GM19240 (cell line): ENCODE data around the gene PKNOX2.
"Not testable (repeated sequence)": the region's sequence is repeated elsewhere in the genome, so short reads cannot be mapped to it uniquely, and the experiment has no call there.

ENCODE experiments used
- DNase-seq: peaks from one replicate; pipeline ENCODE4 v3.0.0; 2011; ENCODE audit warnings: low spot score; ENCODE audit not compliant: insufficient read length

PKNOX2 gene

GRCh38 chr11:125201525-125202141, 37.1 kb downstream of the PKNOX2 start:
- no peak for DNase-seq

DNA sequence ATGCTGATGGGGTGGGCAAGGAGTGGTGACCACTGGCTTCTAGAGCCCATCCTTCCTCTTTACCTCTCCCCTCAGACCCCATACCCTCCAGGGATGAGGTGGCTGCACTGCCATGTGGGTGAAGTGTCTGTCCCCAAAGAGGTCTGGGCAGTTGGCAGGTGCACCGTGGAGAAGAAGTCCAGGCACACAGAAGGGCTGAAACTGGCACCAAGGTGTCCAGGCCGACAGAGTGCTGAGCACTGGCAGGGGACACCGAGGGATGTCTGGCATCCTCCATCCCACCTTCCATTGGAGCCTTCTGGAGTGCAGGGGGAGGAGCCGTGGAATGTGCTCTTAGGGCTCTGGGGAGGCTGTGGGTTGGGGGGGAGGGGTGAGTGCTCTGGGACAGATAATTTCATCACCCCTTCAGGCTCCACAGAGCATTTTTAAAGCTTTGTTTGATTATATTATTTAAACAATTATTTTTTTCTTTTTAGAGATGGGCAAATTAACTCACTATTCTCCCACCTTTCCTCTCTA, 37.9 kb downstream of the PKNOX2 start:
- no peak for DNase-seq

DNA sequence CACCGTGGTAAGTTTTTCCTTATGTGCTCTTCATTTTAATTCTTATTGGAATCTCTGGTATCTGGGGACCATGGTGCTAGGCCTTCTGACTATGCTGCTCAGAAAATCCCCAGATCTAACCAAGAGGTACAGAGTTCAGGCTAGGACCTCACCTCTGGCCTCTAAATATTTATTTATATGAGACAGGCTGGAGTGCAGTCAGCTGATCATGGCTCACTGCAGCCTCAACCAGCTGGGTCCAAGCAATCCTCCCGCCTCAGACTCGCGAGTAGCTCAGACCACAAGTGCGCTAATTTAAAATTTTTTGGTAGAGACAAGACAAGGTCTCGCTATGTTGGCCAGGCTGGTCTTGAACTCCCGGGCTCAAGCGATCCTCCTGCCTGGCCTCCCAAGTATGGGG, 38.4 kb downstream of the PKNOX2 start:
- no peak for DNase-seq

DNA sequence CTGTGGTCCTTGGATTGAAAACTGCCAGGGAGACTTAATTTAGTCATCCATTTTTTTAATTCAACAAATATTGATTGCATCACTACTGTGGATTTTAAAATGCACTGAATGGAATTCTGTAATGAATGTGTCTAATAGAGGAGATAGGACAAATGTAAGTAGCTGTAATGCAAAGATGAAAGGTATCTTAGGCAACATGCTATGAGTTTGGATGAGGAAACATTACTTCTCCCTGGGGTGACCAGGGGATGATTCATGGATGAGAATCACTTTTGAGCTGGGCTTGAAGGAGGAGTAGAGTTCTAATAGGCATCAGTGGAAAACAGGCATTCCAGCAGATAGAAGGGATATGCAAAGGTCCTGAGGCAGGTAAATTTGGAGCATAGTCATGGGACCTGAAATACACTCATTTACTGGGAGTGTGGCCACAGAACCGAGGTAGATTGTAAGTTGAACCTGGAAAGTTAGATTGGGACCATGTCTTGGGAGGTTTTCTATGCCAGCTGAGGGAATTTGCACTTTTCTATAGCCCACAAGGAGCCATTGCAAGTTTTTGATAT, 43.4 kb downstream of the PKNOX2 start:
- DNase-seq, result no peak

GRCh38 chr11:125210066-125210465, 45.5 kb downstream of the PKNOX2 start:
- DNase-seq, result no peak

- DNase-seq, result no peak
Measured at GRCh38 chr11:125211191-125211947, 46.8 kb downstream of the PKNOX2 start.

- no peak for DNase-seq
Measured at GRCh38 chr11:125211948-125212340, 47.4 kb downstream of the PKNOX2 start.

GRCh38 chr11:125214601-125215565, 50.3 kb downstream of the PKNOX2 start:
- DNase-seq, result no peak

- DNase-seq, result no peak
Measured at GRCh38 chr11:125215976-125216375, 51.4 kb downstream of the PKNOX2 start.

GRCh38 chr11:125218336-125218735, 53.8 kb downstream of the PKNOX2 start:
- DNase-seq, result no peak

DNA sequence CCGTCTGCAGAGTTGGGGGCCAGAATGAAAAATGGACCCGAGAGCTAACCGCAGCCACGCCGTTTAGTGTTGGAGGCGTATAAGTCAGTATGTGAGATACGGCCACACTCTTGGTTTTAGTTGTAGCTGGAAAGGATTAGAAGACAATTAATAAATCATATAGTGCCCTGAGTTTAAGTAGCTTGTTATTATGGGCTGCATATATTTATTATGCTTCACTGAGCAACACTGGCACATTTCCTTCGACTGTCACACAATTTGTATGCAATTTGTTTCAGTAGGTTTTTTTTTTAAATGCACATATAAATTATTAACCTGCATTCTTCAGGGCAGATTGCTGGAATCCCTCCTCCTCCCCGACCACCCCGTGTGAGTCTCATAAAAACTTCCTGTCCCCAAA, 56.9 kb downstream of the PKNOX2 start:
- no peak for DNase-seq

DNA sequence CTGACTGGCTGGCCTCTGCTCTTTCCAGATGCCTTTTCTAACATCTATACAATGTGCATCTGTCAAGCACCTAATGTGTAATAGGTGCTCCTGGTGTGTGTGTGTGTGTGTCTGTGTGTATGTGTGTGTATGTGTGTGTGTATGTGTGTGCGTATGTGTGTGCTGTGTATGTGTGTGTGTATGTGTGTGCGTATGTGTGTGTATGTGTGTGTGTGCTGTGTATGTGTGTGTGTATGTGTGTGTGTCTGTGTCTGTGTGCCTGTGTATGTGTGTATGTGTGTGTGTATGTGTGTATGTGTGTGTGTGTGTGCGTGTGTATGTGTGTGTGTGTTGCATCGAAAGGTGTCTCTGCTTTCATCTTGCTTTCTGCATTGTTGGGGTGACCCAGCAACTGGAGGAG, 57.9 kb downstream of the PKNOX2 start:
- DNase-seq, result no peak

- not testable (repeated sequence) for DNase-seq
Measured at GRCh38 chr11:125223161-125223560, 58.6 kb downstream of the PKNOX2 start.

DNA sequence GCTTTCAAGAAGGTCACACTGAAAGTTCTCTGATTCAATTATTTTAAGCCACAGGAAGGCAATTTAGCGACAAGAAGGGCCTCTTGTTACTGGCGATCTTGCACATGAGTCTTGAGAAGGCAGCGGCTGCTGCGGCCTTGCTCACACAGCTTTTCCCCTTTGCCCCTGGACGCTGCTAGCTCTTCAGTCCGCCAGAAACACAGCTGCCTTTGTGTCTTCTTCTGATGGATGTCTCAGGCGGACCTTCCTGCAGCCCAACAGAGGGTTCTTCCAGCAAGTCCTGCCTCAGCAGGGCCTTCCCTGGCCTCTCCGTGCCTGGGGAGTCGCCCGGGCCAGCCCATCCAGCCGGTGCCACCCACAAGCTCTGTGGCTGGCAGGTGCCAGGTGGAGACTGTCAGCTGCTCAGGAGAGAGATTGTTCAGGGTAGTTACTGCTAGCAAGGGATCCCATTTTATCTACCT, 59.4 kb downstream of the PKNOX2 start:
- no peak for DNase-seq

DNA sequence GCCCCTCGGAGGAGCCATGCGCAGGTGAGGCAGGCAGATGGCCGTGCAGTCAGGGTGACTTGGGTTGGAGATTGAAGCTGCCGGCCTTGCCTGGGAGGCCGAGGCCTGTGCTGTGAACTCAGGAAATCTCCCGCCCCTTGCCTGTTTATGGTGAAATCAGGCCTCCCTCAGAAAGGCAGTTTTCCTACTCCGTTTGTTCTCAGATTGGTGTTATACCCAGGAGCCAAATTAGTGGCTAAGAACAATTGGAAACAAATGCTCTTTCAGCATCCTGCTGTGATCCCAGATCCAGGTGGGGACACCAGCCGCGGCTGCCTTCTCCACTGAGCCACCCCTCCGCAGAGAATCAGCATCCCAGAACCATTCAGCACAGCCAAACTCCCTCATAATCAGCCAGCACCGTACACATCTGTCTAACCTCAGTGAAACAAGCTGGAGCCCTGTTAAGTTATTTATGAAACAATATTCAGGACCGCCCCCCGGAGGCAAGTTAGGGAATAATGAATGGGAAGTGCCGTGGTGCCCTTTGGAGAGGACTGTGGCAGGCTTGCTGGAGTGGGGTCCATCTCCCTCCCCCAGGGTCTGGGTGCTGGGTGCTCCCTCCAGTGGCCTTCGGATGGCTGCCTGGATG, 60.0 kb downstream of the PKNOX2 start:
- no peak for DNase-seq

GRCh38 chr11:125225401-125225800, 60.9 kb downstream of the PKNOX2 start:
- no peak for DNase-seq

GRCh38 chr11:125226031-125226430, 61.5 kb downstream of the PKNOX2 start:
- DNase-seq, result no peak

GRCh38 chr11:125226706-125227105, 62.2 kb downstream of the PKNOX2 start:
- no peak for DNase-seq

DNA sequence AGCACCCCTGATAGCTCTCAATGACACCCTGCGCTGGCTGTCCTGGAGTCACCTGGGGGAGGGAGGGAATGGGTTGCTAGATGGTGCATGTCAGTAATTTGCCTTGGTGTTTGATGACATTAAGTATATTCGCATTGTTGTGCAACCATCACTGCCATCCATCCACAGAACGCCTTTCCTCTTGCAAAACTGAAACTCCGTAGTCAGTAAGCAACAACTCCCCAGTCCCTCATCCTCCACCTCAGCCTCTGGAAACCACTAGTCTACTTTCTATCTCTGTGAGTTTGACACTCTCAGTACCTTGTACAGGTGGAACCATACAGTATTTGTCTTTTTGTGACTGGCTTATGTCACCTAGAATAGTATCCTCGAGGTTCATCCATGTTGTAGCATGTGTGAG, 62.6 kb downstream of the PKNOX2 start:
- no peak for DNase-seq

GRCh38 chr11:125228445-125228844, 63.9 kb downstream of the PKNOX2 start:
- DNase-seq, result no peak

DNA sequence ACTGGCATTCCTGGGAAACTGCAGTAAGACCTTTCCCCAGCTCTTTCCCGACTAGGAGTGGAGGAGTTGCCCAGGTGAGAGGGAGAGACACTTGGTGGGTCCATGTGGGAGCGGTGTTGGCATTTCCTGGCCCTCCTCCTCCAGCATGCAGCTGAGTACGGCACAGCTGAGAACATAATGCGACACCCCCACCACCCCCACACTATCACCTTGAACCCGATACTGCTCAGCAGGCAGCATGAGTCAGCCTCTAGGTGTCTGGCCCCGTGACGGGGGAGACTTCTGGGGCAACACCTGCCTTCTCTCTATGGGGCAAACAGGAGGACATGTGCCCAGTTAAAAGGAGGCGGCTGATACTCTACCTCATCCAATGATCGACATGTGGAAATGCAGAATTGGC, 64.4 kb downstream of the PKNOX2 start:
- no peak for DNase-seq
